Fibroblast of the aortic adventitia (primary cell): Measurements from ENCODE around the gene AKT3. TPM values are rescaled to one million over a fixed set of nuclear protein-coding genes. Genes with fewer than 3 reads are reported as not detected.

Experiments
- DNase-seq: peaks from one replicate; pipeline ENCODE4 v3.0.0-alpha.2; 2010; ENCODE audit warnings: low read depth
- H3K4me3 ChIP-seq: 2 replicates; pipeline ENCODE4 v1.5.1; 2011; ENCODE audit warnings: low read depth, mild to moderate bottlenecking, control low read depth, low read length, moderate library complexity
- CTCF ChIP-seq: IDR thresholded peaks from 2 replicates; pipeline ENCODE4 v1.5.1; 2011; ENCODE audit warnings: mild to moderate bottlenecking, low read length, control low read depth, inconsistent platforms; ENCODE audit not compliant: insufficient read depth
- total RNA-seq: library from RNA; depleted of rRNA; stranded (reverse); fragments of >200 nt; gene quantifications from 2 replicates; pipeline ENCODE4 v1.2.3, GENCODE V29; 2012; ENCODE audit warnings: low replicate concordance

Gene AKT3
- total RNA-seq, 1 donor, result 36.6 TPM

- no peak for DNase-seq
- no peak for TF ChIP-seq CTCF
- no peak overlapping the region for H3K4me3 ChIP-seq
Measured at GRCh38 chr1:243454328-243454997, 395.6 kb downstream of the AKT3 start.

GRCh38 chr1:243452092-243452491 is 398.0 kb downstream of the AKT3 start:
- no peak for DNase-seq
- H3K4me3 ChIP-seq, result no peak overlapping the region
- no peak for TF ChIP-seq CTCF

- no peak for TF ChIP-seq CTCF
- no peak for DNase-seq
- no peak overlapping the region for H3K4me3 ChIP-seq
Measured at GRCh38 chr1:243449373-243449772, 400.7 kb downstream of the AKT3 start.

- H3K4me3 ChIP-seq, result no peak overlapping the region
- no peak for DNase-seq
- no peak for TF ChIP-seq CTCF
Measured at GRCh38 chr1:243447844-243448243, 402.2 kb downstream of the AKT3 start.

GRCh38 chr1:243447347-243447746 is 402.7 kb downstream of the AKT3 start:
- no peak overlapping the region for H3K4me3 ChIP-seq
- DNase-seq, result peak; percentile 73
- no peak for TF ChIP-seq CTCF

GRCh38 chr1:243443557-243443956 is 406.5 kb downstream of the AKT3 start:
- no peak overlapping the region for H3K4me3 ChIP-seq
- DNase-seq, result no peak
- TF ChIP-seq CTCF, result no peak

GRCh38 chr1:243441601-243442000 is 408.4 kb downstream of the AKT3 start:
- TF ChIP-seq CTCF, result no peak
- H3K4me3 ChIP-seq, result no peak overlapping the region
- DNase-seq, result no peak
